Suprapubic skin (tissue), 3 donors: ENCODE results near the gene SOS1.

Source experiments
- CTCF ChIP-seq, 2 donors: fragments of 200-600 bp in 1 of 2; fragments of 450-650 bp in 1 of 2; sonication (generic) in 1 of 2; IDR thresholded peaks; one replicate each; pipeline ENCODE4 v1.5.1; 2016 to 2019; ENCODE audit warnings: antibody characterized with exemption in 2 of 2, mild to moderate bottlenecking in 1 of 2, moderate library complexity in 1 of 2
- EP300 ChIP-seq: sonication (generic); formaldehyde crosslinking; IDR thresholded peaks from one replicate; pipeline ENCODE4 v1.6.1; 2017; ENCODE audit warnings: antibody characterized with exemption
- POLR2A ChIP-seq, 2 donors: fragments of 450-650 bp; IDR thresholded peaks; one replicate each; pipeline ENCODE4 v1.6.1; 2017; ENCODE audit warnings: antibody characterized with exemption in 2 of 2, mild to moderate bottlenecking in 2 of 2, moderate library complexity in 2 of 2

GRCh38 chr2:38948387-38948882 lies 172.4 kb downstream of the SOS1 start:
- TF ChIP-seq EP300 (no peak), POLR2A (IDR thresholded peaks at IDR 0.05) (no peak), CTCF (IDR thresholded peaks at IDR 0.05) (no peak)
